AG10803 (cell line): Measurements from ENCODE around the gene GPHB5.
"Not testable (repeated sequence)": the region's sequence is repeated elsewhere in the genome, so short reads cannot be mapped to it uniquely, and the experiment has no call there.

ENCODE experiments used
- DNase-seq: peaks from one replicate; pipeline ENCODE4 v3.0.0; 2010; ENCODE audit warnings: low read depth
- H3K4me3 ChIP-seq: 2 replicates; pipeline ENCODE4 v1.5.1; 2011; ENCODE audit warnings: mild to moderate bottlenecking, low read length, control low read depth
- TF ChIP-seq, protein P1 (sequence below): conservative IDR thresholded peaks from 2 replicates; pipeline ENCODE4 v1.5.1; 2011; ENCODE audit warnings: mild to moderate bottlenecking, low read length, control low read depth, inconsistent platforms

GPHB5 gene

GRCh38 chr14:63282997-63283883, 35.5 kb downstream of the GPHB5 start:
- H3K4me3 ChIP-seq: peak overlapping the region; percentile 40
- peak; percentile 14 for DNase-seq
- TF ChIP-seq, protein P1, sequence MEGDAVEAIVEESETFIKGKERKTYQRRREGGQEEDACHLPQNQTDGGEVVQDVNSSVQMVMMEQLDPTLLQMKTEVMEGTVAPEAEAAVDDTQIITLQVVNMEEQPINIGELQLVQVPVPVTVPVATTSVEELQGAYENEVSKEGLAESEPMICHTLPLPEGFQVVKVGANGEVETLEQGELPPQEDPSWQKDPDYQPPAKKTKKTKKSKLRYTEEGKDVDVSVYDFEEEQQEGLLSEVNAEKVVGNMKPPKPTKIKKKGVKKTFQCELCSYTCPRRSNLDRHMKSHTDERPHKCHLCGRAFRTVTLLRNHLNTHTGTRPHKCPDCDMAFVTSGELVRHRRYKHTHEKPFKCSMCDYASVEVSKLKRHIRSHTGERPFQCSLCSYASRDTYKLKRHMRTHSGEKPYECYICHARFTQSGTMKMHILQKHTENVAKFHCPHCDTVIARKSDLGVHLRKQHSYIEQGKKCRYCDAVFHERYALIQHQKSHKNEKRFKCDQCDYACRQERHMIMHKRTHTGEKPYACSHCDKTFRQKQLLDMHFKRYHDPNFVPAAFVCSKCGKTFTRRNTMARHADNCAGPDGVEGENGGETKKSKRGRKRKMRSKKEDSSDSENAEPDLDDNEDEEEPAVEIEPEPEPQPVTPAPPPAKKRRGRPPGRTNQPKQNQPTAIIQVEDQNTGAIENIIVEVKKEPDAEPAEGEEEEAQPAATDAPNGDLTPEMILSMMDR: no peak

GRCh38 chr14:63279933-63280332, 38.8 kb downstream of the GPHB5 start:
- H3K4me3 ChIP-seq, DNase-seq: not testable (repeated sequence)

GRCh38 chr14:63277591-63278183, 41.0 kb downstream of the GPHB5 start:
- no peak overlapping the region for H3K4me3 ChIP-seq
- TF ChIP-seq, protein P1: no peak
- no peak for DNase-seq

GRCh38 chr14:63276492-63277342, 42.0 kb downstream of the GPHB5 start:
- peak; percentile 62 for DNase-seq
- TF ChIP-seq, protein P1: peak; percentile 87

DNA sequence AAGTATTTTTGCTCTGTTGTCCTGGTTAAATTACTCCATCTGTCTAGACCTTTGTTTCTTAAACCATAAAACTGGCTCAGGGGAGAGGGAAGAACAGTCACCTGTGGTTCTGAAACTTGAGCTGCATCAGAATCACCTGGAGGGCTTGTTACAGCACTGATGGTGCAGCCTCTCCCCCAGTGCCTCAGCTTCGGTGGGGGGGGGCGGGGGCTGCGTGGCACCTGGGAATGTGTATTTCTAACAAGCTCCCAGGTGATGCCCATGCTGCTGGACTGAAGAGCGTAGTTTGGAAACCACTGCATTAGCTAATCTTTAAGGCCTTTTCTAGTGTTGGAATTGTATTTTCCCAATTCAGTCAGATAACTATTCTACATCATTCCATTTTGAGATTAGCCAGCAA, 42.7 kb downstream of the GPHB5 start:
- no peak for DNase-seq
- TF ChIP-seq, protein P1: no peak
- no peak overlapping the region for H3K4me3 ChIP-seq

More at GRCh38 chr14:63276492-63277342, 42.0 kb downstream of the GPHB5 start:
- H3K4me3 ChIP-seq: no peak overlapping the region

DNA sequence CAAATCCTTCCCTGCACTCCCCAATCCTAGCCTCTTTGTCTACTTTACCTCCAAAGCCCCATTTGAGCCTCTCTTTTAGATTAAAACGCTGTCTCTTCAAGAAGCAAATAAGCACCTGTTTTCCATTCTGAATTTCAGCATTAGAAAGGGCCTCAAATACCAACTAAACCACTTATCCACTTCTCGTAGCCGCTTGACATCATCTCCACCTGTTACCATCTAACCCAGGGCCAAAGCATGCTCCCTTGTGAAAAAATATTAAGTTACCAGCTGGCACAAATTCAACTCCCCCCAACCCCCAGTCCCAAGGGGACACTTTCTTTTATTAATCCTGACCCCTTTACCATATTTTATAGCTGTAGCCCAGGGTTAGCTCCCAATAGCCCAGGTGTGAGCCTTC, 43.1 kb downstream of the GPHB5 start:
- H3K4me3 ChIP-seq: no peak overlapping the region
- TF ChIP-seq, protein P1: no peak
- no peak for DNase-seq
